ENCODE data around the gene ARFGAP3.

DNA sequence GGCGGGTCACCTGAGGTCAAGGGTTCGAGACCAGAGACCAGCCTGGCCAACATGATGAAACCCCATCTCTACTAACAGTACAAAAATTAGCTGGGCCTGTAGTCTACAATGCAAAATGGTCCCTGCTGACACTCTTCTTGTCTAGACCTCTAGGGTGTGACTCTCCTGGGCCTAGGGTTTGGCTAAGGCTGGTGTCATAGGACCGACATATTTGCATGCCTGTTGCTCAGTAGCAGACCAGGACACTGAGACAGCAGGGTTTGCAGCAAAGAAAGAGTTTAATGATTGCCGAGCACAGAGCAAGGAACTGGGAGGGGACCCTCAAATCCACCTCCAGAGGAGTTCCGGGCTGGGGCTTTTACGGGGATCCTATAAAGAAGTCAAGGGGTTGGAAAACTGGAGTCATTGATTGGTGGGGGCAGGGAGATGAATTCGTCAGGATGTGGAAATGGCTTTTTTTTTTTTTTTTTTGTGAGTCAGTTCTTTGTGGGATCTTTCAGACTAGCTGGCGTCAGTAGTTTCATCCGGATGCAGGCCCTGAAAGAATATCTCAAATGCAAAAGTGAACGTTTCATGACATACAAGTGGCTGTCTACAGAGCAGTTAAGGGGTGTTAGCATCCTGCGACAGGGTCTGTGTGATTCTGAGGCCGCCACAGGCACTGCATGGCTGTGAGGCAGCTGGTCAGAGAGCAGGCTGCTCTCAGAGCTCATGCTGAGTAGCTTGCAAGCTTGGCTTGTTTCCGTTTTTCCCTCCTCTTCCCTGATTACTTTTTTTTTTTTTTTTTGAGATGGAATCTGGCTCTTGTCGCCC, 109.2 kb downstream of the ARFGAP3 start:
- TF ChIP-seq, protein P1, sequence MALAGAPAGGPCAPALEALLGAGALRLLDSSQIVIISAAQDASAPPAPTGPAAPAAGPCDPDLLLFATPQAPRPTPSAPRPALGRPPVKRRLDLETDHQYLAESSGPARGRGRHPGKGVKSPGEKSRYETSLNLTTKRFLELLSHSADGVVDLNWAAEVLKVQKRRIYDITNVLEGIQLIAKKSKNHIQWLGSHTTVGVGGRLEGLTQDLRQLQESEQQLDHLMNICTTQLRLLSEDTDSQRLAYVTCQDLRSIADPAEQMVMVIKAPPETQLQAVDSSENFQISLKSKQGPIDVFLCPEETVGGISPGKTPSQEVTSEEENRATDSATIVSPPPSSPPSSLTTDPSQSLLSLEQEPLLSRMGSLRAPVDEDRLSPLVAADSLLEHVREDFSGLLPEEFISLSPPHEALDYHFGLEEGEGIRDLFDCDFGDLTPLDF (CRISPR knock-in tag; IDR thresholded peaks at IDR 0.05), result no peak
- no peak for TF ChIP-seq SP1 (CRISPR knock-in tag; conservative IDR thresholded peaks at IDR 0.05)
- TF ChIP-seq, protein P2, sequence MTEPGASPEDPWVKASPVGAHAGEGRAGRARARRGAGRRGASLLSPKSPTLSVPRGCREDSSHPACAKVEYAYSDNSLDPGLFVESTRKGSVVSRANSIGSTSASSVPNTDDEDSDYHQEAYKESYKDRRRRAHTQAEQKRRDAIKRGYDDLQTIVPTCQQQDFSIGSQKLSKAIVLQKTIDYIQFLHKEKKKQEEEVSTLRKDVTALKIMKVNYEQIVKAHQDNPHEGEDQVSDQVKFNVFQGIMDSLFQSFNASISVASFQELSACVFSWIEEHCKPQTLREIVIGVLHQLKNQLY (CRISPR knock-in tag; IDR thresholded peaks at IDR 0.05), result no peak
- TF ChIP-seq ELF4 (CRISPR knock-in tag; IDR thresholded peaks at IDR 0.05; ENCODE audit: low read depth), result no peak
- TF ChIP-seq, protein P3, sequence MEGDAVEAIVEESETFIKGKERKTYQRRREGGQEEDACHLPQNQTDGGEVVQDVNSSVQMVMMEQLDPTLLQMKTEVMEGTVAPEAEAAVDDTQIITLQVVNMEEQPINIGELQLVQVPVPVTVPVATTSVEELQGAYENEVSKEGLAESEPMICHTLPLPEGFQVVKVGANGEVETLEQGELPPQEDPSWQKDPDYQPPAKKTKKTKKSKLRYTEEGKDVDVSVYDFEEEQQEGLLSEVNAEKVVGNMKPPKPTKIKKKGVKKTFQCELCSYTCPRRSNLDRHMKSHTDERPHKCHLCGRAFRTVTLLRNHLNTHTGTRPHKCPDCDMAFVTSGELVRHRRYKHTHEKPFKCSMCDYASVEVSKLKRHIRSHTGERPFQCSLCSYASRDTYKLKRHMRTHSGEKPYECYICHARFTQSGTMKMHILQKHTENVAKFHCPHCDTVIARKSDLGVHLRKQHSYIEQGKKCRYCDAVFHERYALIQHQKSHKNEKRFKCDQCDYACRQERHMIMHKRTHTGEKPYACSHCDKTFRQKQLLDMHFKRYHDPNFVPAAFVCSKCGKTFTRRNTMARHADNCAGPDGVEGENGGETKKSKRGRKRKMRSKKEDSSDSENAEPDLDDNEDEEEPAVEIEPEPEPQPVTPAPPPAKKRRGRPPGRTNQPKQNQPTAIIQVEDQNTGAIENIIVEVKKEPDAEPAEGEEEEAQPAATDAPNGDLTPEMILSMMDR (IDR thresholded peaks at IDR 0.05), result no peak
- TF ChIP-seq CREB1 (CRISPR knock-in tag; IDR thresholded peaks at IDR 0.05), result no peak
- TF ChIP-seq, protein P4, sequence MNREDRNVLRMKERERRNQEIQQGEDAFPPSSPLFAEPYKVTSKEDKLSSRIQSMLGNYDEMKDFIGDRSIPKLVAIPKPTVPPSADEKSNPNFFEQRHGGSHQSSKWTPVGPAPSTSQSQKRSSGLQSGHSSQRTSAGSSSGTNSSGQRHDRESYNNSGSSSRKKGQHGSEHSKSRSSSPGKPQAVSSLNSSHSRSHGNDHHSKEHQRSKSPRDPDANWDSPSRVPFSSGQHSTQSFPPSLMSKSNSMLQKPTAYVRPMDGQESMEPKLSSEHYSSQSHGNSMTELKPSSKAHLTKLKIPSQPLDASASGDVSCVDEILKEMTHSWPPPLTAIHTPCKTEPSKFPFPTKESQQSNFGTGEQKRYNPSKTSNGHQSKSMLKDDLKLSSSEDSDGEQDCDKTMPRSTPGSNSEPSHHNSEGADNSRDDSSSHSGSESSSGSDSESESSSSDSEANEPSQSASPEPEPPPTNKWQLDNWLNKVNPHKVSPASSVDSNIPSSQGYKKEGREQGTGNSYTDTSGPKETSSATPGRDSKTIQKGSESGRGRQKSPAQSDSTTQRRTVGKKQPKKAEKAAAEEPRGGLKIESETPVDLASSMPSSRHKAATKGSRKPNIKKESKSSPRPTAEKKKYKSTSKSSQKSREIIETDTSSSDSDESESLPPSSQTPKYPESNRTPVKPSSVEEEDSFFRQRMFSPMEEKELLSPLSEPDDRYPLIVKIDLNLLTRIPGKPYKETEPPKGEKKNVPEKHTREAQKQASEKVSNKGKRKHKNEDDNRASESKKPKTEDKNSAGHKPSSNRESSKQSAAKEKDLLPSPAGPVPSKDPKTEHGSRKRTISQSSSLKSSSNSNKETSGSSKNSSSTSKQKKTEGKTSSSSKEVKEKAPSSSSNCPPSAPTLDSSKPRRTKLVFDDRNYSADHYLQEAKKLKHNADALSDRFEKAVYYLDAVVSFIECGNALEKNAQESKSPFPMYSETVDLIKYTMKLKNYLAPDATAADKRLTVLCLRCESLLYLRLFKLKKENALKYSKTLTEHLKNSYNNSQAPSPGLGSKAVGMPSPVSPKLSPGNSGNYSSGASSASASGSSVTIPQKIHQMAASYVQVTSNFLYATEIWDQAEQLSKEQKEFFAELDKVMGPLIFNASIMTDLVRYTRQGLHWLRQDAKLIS (CRISPR knock-in tag; IDR thresholded peaks at IDR 0.05; ENCODE audit: borderline replicate concordance), result no peak
- TF ChIP-seq, protein P5, sequence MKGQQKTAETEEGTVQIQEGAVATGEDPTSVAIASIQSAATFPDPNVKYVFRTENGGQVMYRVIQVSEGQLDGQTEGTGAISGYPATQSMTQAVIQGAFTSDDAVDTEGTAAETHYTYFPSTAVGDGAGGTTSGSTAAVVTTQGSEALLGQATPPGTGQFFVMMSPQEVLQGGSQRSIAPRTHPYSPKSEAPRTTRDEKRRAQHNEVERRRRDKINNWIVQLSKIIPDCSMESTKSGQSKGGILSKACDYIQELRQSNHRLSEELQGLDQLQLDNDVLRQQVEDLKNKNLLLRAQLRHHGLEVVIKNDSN (CRISPR knock-in tag; IDR thresholded peaks at IDR 0.05), result no peak
- TF ChIP-seq TEAD4 (CRISPR knock-in tag; IDR thresholded peaks at IDR 0.05), result no peak
- TF ChIP-seq, protein P6, sequence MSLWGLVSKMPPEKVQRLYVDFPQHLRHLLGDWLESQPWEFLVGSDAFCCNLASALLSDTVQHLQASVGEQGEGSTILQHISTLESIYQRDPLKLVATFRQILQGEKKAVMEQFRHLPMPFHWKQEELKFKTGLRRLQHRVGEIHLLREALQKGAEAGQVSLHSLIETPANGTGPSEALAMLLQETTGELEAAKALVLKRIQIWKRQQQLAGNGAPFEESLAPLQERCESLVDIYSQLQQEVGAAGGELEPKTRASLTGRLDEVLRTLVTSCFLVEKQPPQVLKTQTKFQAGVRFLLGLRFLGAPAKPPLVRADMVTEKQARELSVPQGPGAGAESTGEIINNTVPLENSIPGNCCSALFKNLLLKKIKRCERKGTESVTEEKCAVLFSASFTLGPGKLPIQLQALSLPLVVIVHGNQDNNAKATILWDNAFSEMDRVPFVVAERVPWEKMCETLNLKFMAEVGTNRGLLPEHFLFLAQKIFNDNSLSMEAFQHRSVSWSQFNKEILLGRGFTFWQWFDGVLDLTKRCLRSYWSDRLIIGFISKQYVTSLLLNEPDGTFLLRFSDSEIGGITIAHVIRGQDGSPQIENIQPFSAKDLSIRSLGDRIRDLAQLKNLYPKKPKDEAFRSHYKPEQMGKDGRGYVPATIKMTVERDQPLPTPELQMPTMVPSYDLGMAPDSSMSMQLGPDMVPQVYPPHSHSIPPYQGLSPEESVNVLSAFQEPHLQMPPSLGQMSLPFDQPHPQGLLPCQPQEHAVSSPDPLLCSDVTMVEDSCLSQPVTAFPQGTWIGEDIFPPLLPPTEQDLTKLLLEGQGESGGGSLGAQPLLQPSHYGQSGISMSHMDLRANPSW (CRISPR knock-in tag; conservative IDR thresholded peaks at IDR 0.05; ENCODE audit: low read depth), result no peak
- no peak for TF ChIP-seq ETV6 (CRISPR knock-in tag; IDR thresholded peaks at IDR 0.05)
- TF ChIP-seq, protein P7, sequence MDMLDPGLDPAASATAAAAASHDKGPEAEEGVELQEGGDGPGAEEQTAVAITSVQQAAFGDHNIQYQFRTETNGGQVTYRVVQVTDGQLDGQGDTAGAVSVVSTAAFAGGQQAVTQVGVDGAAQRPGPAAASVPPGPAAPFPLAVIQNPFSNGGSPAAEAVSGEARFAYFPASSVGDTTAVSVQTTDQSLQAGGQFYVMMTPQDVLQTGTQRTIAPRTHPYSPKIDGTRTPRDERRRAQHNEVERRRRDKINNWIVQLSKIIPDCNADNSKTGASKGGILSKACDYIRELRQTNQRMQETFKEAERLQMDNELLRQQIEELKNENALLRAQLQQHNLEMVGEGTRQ (CRISPR knock-in tag; IDR thresholded peaks at IDR 0.05), result no peak
- no peak for TF ChIP-seq NR1H2 (CRISPR knock-in tag; IDR thresholded peaks at IDR 0.05)
- TF ChIP-seq, protein P8, sequence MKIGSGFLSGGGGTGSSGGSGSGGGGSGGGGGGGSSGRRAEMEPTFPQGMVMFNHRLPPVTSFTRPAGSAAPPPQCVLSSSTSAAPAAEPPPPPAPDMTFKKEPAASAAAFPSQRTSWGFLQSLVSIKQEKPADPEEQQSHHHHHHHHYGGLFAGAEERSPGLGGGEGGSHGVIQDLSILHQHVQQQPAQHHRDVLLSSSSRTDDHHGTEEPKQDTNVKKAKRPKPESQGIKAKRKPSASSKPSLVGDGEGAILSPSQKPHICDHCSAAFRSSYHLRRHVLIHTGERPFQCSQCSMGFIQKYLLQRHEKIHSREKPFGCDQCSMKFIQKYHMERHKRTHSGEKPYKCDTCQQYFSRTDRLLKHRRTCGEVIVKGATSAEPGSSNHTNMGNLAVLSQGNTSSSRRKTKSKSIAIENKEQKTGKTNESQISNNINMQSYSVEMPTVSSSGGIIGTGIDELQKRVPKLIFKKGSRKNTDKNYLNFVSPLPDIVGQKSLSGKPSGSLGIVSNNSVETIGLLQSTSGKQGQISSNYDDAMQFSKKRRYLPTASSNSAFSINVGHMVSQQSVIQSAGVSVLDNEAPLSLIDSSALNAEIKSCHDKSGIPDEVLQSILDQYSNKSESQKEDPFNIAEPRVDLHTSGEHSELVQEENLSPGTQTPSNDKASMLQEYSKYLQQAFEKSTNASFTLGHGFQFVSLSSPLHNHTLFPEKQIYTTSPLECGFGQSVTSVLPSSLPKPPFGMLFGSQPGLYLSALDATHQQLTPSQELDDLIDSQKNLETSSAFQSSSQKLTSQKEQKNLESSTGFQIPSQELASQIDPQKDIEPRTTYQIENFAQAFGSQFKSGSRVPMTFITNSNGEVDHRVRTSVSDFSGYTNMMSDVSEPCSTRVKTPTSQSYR (CRISPR knock-in tag; IDR thresholded peaks at IDR 0.05), result no peak

Data from WTC11 (cell line).